VCaP (cell line): Measurements from ENCODE around the gene CRABP1.

Experiments used
- H3K27ac ChIP-seq: fragments of 450-650 bp; 2 replicates; pipeline ENCODE4 v1.5.1; 2017
- CTCF ChIP-seq: fragments of 450-650 bp; conservative IDR thresholded peaks from 2 replicates; pipeline ENCODE4 v1.5.1; 2017; ENCODE audit warnings: mild to moderate bottlenecking, moderate library complexity

Gene CRABP1

DNA sequence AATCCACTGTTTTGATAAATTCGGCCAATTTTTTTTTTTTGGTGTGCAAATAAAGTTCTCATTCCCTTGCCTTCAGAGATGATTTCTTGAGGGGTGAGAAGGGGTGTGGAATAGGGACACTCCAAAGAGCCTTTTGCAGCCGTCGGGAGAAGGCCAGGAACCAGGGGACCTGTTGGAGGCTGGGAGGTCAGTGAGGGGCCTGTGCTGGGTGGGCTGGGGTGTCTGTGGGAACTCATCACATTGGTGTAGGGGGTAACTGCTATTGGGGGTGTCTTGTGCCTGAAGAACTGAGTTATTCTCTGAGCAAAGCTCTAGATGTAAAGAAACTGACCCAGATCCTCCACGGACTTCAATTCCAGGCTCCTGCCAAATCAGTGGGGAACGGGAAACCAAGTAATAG, 27.2 kb upstream of the CRABP1 start:
- no peak overlapping the region for H3K27ac ChIP-seq
- TF ChIP-seq CTCF, result no peak

DNA sequence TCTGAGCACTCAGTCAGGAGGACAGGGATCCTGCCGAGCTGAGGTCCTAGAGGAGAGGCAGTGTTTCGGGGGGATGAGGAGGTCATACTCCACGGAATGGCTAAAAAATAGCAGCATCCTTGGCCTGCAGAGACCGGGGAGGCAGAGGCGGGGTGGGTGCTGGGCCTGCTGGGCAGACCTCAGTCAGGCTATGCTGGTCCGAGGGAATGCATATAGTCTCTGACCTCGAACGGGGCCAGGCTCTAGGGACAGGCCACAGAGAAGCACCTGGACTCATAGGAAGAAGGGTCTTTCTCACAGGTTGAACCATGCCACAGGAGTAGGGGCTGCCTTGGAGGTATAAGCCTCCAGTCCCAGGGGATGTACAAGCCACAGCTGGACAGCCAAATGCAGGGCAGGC, 26.8 kb upstream of the CRABP1 start:
- TF ChIP-seq CTCF, result no peak
- H3K27ac ChIP-seq, result no peak overlapping the region

DNA sequence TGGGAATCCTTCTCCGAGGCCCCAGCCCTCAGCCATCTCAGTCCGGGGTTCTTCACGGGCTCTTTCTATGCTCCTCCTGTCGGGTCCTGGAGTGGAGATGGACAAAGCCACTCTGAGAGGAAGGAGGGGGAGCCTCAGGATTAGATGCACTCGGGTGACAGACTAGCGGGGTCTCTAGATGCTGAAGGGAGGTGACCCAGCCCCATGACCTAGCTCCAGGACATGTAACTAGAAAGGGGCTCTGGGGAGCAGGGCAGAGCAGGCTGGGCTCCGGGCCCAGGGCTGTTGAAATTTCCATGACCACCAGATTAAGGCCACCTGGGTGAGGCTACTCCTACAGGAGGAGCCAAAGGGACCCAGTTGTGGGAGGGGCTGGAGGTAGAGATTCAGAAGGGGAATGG, 26.0 kb upstream of the CRABP1 start:
- no peak overlapping the region for H3K27ac ChIP-seq
- TF ChIP-seq CTCF, result no peak

DNA sequence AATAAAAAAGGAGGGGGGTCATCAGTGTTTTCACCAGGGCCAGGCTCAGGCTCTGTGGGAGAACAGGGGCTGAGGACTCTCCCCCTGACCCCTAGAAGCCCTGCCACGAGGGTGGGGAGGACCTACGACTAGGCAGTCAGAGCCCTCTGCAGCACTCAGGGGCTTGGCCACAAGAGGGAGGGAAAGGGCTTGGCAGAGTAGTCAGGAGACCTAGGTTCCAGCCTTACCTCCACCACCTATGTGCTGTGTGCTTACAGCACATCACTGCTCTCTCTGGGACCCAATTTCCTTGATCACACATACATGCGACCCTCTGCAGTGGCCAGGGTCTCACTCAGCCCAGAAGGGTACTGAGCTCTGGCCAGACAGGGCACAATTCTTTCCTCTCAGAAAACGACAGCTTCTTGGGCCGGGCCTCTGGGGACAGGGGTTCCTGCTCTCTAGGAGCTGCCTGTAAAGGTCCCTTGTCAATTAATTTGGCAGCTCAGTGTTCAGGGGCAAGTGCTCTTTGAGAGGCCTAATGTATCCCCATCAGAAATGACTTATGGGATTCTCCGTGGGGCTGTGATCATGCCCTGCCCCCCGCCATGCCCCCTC, 24.4 kb upstream of the CRABP1 start:
- TF ChIP-seq CTCF, result peak; percentile 55
- H3K27ac ChIP-seq, result no peak overlapping the region

DNA sequence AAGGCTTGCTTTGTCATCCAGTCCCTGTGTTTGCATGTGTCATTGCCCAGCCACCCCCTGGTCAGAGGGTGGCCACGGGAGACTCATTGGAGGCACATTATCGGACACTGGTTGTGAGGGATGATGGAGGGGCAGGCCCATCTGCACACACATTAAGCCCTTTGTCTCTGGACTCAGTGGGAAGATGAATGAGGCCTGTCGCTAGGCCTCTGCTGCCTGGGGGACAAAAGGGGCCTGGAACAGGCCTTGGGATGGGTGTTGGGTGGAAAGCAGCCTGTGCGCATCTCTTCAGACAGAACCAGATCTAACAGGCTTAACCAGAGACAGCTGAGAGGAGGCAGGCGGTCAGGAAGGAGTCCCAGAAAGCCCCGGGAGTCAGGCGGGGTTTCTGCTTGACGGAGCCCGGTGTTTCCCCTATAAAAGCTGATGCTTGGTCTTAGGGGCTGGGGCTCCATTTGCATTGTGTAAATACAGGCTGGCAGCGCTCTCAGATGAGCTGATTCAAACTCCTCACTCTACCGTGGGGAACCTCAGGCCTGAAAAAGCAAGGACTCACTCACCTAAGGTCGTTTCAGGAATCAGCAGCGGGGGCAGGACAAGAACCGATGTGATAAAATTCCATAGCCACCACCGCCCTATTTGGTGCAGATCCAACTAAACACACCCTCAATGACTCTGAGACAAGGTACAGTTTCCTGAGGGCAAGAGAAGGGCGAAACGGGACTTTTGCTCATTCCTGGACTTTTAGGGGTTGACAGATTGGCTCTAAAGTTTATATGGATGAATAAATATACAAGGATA, 23.7 kb upstream of the CRABP1 start:
- TF ChIP-seq CTCF, result no peak
- H3K27ac ChIP-seq, result no peak overlapping the region

DNA sequence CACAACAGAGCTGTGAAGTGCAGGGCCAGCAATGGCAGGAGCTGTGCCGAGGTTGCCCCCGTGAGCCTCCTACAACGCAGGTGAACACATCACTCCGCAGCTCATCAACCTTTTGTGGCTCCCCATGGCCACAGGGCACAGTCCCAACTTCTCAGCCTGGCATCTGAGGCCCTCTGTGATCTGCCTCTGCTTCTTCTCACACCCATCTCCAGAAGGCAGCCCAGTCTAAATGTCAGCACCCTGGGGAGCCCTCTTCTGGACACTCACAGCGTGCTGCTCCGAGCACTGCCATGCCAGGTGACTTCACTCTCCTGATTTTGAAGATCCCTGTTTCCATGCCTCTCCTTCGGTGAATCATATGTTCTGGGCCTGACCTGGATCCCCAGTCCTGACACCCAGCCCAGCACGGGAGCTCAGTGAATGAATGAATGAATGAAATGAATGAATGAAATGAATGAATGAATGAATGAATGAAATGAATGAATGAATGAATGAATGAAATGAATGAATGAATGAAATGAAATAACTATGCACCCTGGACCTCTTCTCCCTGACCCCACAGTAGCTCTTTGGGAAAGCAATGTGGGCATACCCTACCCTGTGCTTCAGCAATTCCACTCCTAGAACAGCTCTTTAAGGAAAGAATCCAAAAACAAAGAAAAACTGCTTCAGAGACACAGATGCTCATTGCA, 22.9 kb upstream of the CRABP1 start:
- H3K27ac ChIP-seq, result no peak overlapping the region
- TF ChIP-seq CTCF, result peak; percentile 66

DNA sequence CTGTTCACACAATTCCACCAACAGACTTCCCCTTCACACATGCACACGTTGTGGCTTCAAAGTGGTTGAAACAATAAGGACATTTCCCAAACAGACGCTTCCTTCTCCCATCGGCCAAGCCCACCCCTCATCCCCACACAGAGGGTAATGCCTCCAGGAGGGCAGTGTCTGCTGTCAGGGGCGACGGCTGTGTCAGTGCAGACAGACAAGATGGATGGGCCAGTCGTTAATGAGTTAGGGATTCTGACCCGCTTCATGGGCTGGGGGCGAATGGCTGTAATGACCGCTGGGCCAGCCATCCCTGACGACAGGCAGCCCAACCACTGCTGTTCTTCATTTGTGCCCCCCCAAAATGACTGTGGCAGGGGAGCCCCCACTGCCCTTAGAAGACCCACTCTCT, 20.6 kb upstream of the CRABP1 start:
- H3K27ac ChIP-seq, result no peak overlapping the region
- TF ChIP-seq CTCF, result no peak
